ENCODE results near the gene TTLL5. TPM values are rescaled to one million over a fixed set of nuclear protein-coding genes. Genes with fewer than 3 reads are reported as not detected.

Gene TTLL5
- total RNA-seq, 2 donors from 2014 or later: 26.5 to 37.3 TPM

DNA sequence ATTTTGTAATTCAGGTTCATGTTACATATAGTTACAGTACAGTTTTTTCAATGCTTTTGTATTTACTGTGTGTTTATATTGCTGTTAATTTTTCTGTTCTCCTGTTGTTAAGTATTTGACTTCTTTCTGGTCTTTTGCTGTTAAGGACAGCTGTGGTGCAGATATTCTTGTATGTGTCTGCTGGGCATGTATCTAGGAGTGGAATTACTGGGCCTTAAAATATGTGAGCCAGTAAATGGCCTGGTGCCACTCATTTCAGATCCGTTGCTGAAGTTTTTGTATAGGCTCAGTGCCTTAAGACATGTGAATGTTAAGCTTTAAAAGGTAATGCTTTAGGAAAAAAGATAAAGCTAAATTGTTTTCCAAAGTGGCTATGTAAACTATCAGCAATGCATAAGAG, 87.3 kb downstream of the TTLL5 start:
- Histone ChIP-seq H3K9ac (ENCODE audit: low read depth in 2 of 2, low read length in 2 of 2) (no peak overlapping the region), H3K27ac (no peak overlapping the region), H3K36me3 (no peaks in the 10 kb centered on the region), H3K4me1 (no peaks in the 10 kb centered on the region), H3K27me3 (no peaks in the 10 kb centered on the region), H3K4me3 (no peak overlapping the region), H3K9me3 (no peaks in the 10 kb centered on the region)
- intact Hi-C loops (cut with DNase I): no loop called here
- no peak for DNase-seq
- no peak for TF ChIP-seq CTCF (IDR thresholded peaks at IDR 0.05)

DNA sequence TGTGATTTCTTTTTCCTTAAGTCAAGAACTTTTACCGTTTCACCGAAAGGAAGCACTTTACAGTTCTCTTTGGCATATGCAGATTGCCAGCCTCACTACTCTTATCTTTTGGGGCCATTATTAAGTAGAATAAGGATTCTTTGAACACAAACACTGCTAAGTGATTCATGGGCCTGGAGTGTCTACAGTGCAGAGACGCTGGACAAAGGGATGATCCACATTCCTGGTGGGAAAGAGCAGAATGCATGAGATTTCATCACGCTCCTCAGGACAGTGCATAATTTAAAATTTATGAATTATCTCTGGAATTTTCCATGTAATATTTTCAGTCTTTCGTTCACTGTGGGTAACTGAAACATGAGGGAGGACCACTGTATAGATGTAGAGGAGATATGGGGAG, 90.2 kb downstream of the TTLL5 start:
- Histone ChIP-seq H3K27me3 (no peaks in the 10 kb centered on the region), H3K4me3 (no peak overlapping the region), H3K9ac (ENCODE audit: low read depth in 2 of 2, low read length in 2 of 2) (no peak overlapping the region), H3K4me1 (no peaks in the 10 kb centered on the region), H3K27ac (no peak overlapping the region), H3K9me3 (no peaks in the 10 kb centered on the region), H3K36me3 (no peaks in the 10 kb centered on the region)
- no peak for DNase-seq
- intact Hi-C loops (cut with DNase I): no loop called here
- TF ChIP-seq CTCF (IDR thresholded peaks at IDR 0.05): no peak

DNA sequence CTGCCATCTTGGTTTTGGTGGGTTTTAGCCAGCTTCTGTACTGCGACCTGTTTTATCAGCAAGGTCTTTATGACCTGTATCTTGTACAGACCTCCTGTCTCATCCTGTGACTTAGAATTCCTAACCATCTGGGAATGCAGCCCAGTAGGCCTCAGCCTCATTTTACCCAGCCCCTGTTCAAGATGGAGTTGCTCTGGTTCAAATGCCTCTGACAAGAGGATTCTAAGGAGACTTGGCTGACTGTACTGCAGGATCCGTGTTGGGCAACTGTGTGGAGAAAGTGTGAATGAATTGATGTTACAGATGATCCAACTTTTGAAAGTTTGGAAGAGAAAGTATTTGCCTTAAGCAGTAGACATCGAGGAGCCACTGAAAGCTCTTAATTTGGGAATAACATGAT, 91.0 kb downstream of the TTLL5 start:
- Histone ChIP-seq H3K9ac (ENCODE audit: low read depth in 2 of 2, low read length in 2 of 2) (no peak overlapping the region), H3K27me3 (no peaks in the 10 kb centered on the region), H3K4me3 (no peak overlapping the region), H3K36me3 (no peaks in the 10 kb centered on the region), H3K27ac (no peak overlapping the region), H3K4me1 (no peaks in the 10 kb centered on the region), H3K9me3 (no peaks in the 10 kb centered on the region)
- DNase-seq: no peak
- no peak for TF ChIP-seq CTCF (IDR thresholded peaks at IDR 0.05)
- intact Hi-C loops (cut with DNase I): no loop called here

DNA sequence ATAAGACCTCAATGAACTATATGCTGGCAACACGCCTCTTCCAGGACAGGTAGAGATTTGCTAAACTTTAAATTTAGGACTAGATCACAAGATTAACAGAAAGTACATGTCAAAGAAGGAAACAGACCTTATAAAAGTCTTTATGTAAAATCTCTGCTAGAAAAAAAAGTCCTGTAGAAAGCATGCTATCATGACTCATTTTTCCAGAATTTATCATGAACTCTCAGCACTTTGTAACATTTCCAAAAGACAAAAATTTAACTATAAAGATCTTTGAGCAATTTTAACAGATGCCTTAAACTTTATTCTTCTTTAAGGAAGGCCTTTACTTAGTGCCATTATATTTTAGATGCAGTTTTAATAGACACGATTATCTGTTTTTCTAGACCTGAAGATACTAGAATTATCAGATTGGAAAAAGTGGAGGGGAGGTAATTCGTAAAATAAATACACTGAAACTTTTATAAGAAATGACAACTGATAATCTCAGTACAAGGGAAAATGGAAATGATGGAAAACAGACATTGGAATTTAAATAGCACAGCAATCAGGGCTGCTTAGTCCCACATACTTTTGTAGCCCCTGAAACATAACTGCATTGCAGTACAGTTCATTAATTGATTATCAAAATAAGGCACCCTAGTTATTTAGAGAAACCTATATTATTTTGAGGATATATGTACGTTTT, 92.0 kb downstream of the TTLL5 start:
- no peak for DNase-seq
- no peak overlapping the region for H3K9ac ChIP-seq (ENCODE audit: low read depth in 2 of 2, low read length in 2 of 2)

DNA sequence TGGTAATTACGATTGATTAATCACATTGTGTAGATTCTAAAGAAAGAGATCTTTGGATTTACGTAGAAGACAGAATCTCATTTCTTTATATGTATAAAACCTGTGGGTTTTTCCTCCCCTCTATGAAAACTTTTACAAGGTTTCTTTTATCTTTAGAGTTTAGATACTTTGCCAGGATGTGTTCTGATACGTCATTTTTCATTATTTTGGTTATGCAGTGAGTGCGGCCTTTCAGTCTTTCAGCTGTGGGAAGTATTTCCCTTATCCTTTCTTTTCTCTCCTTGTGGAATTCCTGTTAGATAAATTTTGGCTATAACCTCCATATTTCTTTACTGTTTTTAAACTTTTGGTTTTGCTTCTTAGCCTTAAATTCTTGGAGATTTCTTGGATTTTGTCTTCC, 92.7 kb downstream of the TTLL5 start:
- intact Hi-C loops (cut with DNase I): no loop called here
- no peak for TF ChIP-seq CTCF (IDR thresholded peaks at IDR 0.05)
- H3K4me3 ChIP-seq: no peak overlapping the region
- H3K27ac ChIP-seq: no peak overlapping the region
- no peaks in the 10 kb centered on the region for H3K27me3 ChIP-seq
- H3K9ac ChIP-seq (ENCODE audit: low read depth in 2 of 2, low read length in 2 of 2): no peak overlapping the region
- H3K4me1 ChIP-seq: no peaks in the 10 kb centered on the region
- DNase-seq: no peak
- H3K9me3 ChIP-seq: no peaks in the 10 kb centered on the region
- H3K36me3 ChIP-seq: no peaks in the 10 kb centered on the region

More for the DNA sequence above, 92.0 kb downstream of the TTLL5 start:
- no peak for TF ChIP-seq CTCF (IDR thresholded peaks at IDR 0.05)
- H3K9me3 ChIP-seq: no peaks in the 10 kb centered on the region
- no peak overlapping the region for H3K27ac ChIP-seq
- H3K27me3 ChIP-seq: no peaks in the 10 kb centered on the region
- intact Hi-C loops (cut with DNase I): no loop called here
- no peaks in the 10 kb centered on the region for H3K36me3 ChIP-seq
- no peaks in the 10 kb centered on the region for H3K4me1 ChIP-seq
- H3K4me3 ChIP-seq: no peak overlapping the region
